Neural progenitor cell (in vitro differentiated cells): Measurements from ENCODE around the gene RNPS1. TPM values are rescaled to one million over a fixed set of nuclear protein-coding genes. Genes with fewer than 3 reads are reported as not detected.

ENCODE experiments used
- DNase-seq: peaks from one replicate; pipeline ENCODE4 v3.0.0-alpha.2; 2016; ENCODE audit warnings: low spot score
- H2AFZ ChIP-seq: fragments of 200-600 bp; sonication (generic); replicated peaks from 2 replicates; pipeline ENCODE4 v1.6.1; 2016; ENCODE audit warnings: antibody characterized with exemption
- H3F3A ChIP-seq: fragments of 200-600 bp; sonication (generic); 2 replicates; pipeline ENCODE4 v1.6.1; 2016; ENCODE audit warnings: antibody characterized with exemption, low read depth
- H3K27ac ChIP-seq: fragments of 200-600 bp; sonication (generic); 2 replicates; pipeline ENCODE4 v1.5.1; 2016; ENCODE audit warnings: mild to moderate bottlenecking
- H3K27me3 ChIP-seq: fragments of 200-600 bp; sonication (generic); 2 replicates; pipeline ENCODE4 v1.6.1; 2016; ENCODE audit warnings: mild to moderate bottlenecking, moderate library complexity
- H3K36me3 ChIP-seq: fragments of 200-600 bp; sonication (generic); 2 replicates; pipeline ENCODE4 v1.5.1; 2016
- H3K4me1 ChIP-seq: fragments of 200-600 bp; sonication (generic); 2 replicates; pipeline ENCODE4 v1.6.1; 2016; ENCODE audit warnings: mixed run types
- H3K4me2 ChIP-seq: fragments of 200-600 bp; sonication (generic); 2 replicates; pipeline ENCODE4 v1.6.1; 2016
- H3K4me3 ChIP-seq: fragments of 200-600 bp; sonication (generic); 2 replicates; pipeline ENCODE4 v1.5.1; 2016
- H3K79me2 ChIP-seq: fragments of 200-600 bp; sonication (generic); 2 replicates; pipeline ENCODE4 v1.6.1; 2016; ENCODE audit warnings: low read depth
- H3K9ac ChIP-seq: fragments of 200-600 bp; sonication (generic); 2 replicates; pipeline ENCODE4 v1.6.1; 2016
- H3K9me3 ChIP-seq: fragments of 200-600 bp; sonication (generic); 2 replicates; pipeline ENCODE4 v1.5.1; 2016; ENCODE audit warnings: low read depth
- H4K20me1 ChIP-seq: fragments of 200-600 bp; sonication (generic); 2 replicates; pipeline ENCODE4 v1.6.1; 2016; ENCODE audit warnings: low read depth
- H3K27ac Mint-ChIP-seq: 3 replicates; pipeline ENCODE4 v1.8.0; 2021; ENCODE audit warnings: mixed read lengths
- H3K27me3 Mint-ChIP-seq: 2 replicates; pipeline ENCODE4 v1.8.0; 2022; ENCODE audit warnings: low read depth, mild to moderate bottlenecking, inconsistent platforms, moderate library complexity, mixed read lengths; ENCODE audit not compliant: insufficient read depth
- H3K36me3 Mint-ChIP-seq: 3 replicates; pipeline ENCODE4 v1.8.0; 2021; ENCODE audit warnings: mixed read lengths
- H3K4me1 Mint-ChIP-seq: 3 replicates; pipeline ENCODE4 v1.8.0; 2021; ENCODE audit warnings: mixed read lengths
- H3K4me3 Mint-ChIP-seq: 3 replicates; pipeline ENCODE4 v1.8.0; 2021; ENCODE audit warnings: mild to moderate bottlenecking, moderate library complexity, mixed read lengths
- H3K9me3 Mint-ChIP-seq: 3 replicates; pipeline ENCODE4 v1.8.0; 2020; ENCODE audit warnings: mixed read lengths
- EZH2 ChIP-seq: fragments of 200-600 bp; sonication (generic); IDR thresholded peaks from 2 replicates; pipeline ENCODE4 v1.6.1; 2017; ENCODE audit warnings: antibody characterized with exemption, mild to moderate bottlenecking, moderate library complexity
- EZH2phosphoT487 ChIP-seq: fragments of 200-600 bp; sonication (generic); IDR thresholded peaks from 2 replicates; pipeline ENCODE4 v1.6.1; 2017; ENCODE audit warnings: antibody characterized with exemption
- total RNA-seq: library from RNA; depleted of rRNA; stranded (reverse); fragments of >200 nt; gene quantifications from 2 replicates; pipeline ENCODE4 v1.2.3, GENCODE V29; 2015; ENCODE audit warnings: low replicate concordance
- TF ChIP-seq, protein P1 (sequence below): fragments of 200-600 bp; sonication (generic); IDR thresholded peaks from 2 replicates; pipeline ENCODE4 v1.5.1; 2017; ENCODE audit warnings: antibody characterized with exemption, mild to moderate bottlenecking

RNPS1 gene
- total RNA-seq, 1 donor from 2014 or later, result 176 TPM

GRCh38 chr16:2209258-2210008, 58.5 kb downstream of the RNPS1 start:
- Histone ChIP-seq H3K27me3 (no peaks in the 10 kb centered on the region), H3K27ac (no peak overlapping the region), H3K79me2 (peaks cover 41% of the 10 kb centered on the region), H3K4me1 (peaks cover 16% of the 10 kb centered on the region), H2AFZ (no peak overlapping the region), H4K20me1 (peaks cover 41% of the 10 kb centered on the region), H3K9ac (no peak overlapping the region), H3K4me2 (no peak overlapping the region), H3F3A (peaks cover 40% of the 10 kb centered on the region), H3K9me3 (no peaks in the 10 kb centered on the region), H3K36me3 (no peaks in the 10 kb centered on the region), H3K4me3 (no peak overlapping the region)
- no peaks in the 10 kb centered on the region for H3K9me3 Mint-ChIP-seq
- no peak overlapping the region for H3K4me3 Mint-ChIP-seq
- H3K27ac Mint-ChIP-seq, result no peak overlapping the region
- peaks cover 15% of the 10 kb centered on the region for H3K27me3 Mint-ChIP-seq
- TF ChIP-seq EZH2, result no peak
- TF ChIP-seq, protein P1, sequence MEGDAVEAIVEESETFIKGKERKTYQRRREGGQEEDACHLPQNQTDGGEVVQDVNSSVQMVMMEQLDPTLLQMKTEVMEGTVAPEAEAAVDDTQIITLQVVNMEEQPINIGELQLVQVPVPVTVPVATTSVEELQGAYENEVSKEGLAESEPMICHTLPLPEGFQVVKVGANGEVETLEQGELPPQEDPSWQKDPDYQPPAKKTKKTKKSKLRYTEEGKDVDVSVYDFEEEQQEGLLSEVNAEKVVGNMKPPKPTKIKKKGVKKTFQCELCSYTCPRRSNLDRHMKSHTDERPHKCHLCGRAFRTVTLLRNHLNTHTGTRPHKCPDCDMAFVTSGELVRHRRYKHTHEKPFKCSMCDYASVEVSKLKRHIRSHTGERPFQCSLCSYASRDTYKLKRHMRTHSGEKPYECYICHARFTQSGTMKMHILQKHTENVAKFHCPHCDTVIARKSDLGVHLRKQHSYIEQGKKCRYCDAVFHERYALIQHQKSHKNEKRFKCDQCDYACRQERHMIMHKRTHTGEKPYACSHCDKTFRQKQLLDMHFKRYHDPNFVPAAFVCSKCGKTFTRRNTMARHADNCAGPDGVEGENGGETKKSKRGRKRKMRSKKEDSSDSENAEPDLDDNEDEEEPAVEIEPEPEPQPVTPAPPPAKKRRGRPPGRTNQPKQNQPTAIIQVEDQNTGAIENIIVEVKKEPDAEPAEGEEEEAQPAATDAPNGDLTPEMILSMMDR, result no peak
- no peak for TF ChIP-seq EZH2phosphoT487
- no peak for DNase-seq
- peaks cover 12% of the 10 kb centered on the region for H3K36me3 Mint-ChIP-seq
- peaks cover 29% of the 10 kb centered on the region for H3K4me1 Mint-ChIP-seq

DNA sequence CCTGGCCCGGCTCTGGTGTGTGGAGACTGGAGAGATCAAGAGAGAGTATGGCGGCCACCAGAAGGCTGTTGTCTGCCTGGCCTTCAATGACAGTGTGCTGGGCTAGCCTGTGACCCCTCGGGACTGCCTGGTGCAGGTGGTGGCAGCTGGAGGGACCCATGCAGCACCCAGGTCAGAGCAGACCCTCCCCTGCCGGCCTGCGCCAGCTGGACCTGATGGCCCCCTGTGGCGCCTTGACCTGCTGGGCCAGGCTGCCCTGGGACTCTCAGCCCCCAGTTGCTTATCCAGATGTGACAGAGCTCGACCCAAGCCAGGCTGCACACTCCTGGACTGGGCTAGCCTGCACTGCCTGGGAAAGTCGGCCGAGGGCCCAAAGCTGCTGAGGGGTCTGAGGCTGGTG, 59.2 kb downstream of the RNPS1 start:
- peaks cover 18% of the 10 kb centered on the region for H3K27me3 Mint-ChIP-seq
- Histone ChIP-seq H3K9me3 (no peaks in the 10 kb centered on the region), H3K79me2 (peaks cover 35% of the 10 kb centered on the region), H3K27me3 (no peaks in the 10 kb centered on the region), H2AFZ (no peak overlapping the region), H3K4me1 (peaks cover 16% of the 10 kb centered on the region), H3K4me3 (no peak overlapping the region), H3K9ac (no peak overlapping the region), H3F3A (peaks cover 40% of the 10 kb centered on the region), H4K20me1 (peaks cover 34% of the 10 kb centered on the region), H3K4me2 (no peak overlapping the region), H3K27ac (no peak overlapping the region), H3K36me3 (no peaks in the 10 kb centered on the region)
- no peaks in the 10 kb centered on the region for H3K9me3 Mint-ChIP-seq
- peaks cover 31% of the 10 kb centered on the region for H3K4me1 Mint-ChIP-seq
- H3K27ac Mint-ChIP-seq, result no peak overlapping the region
- TF ChIP-seq, protein P1, result no peak
- TF ChIP-seq EZH2 (no peak), EZH2phosphoT487 (no peak)
- no peak for DNase-seq
- H3K4me3 Mint-ChIP-seq, result no peak overlapping the region
- peaks cover 12% of the 10 kb centered on the region for H3K36me3 Mint-ChIP-seq

GRCh38 chr16:2208308-2208707, 59.6 kb downstream of the RNPS1 start:
- TF ChIP-seq EZH2phosphoT487, result no peak
- TF ChIP-seq, protein P1, result no peak
- TF ChIP-seq EZH2, result no peak
- Mint-ChIP-seq H3K27me3 (peaks cover 18% of the 10 kb centered on the region), H3K4me1 (peaks cover 27% of the 10 kb centered on the region), H3K4me3 (no peak overlapping the region), H3K36me3 (peaks cover 12% of the 10 kb centered on the region), H3K9me3 (no peaks in the 10 kb centered on the region), H3K27ac (no peak overlapping the region)
- Histone ChIP-seq H3K9me3 (no peaks in the 10 kb centered on the region), H3K79me2 (peaks cover 30% of the 10 kb centered on the region), H3F3A (peaks cover 36% of the 10 kb centered on the region), H3K4me2 (no peak overlapping the region), H3K36me3 (no peaks in the 10 kb centered on the region), H3K9ac (no peak overlapping the region), H3K4me3 (no peak overlapping the region), H3K27ac (no peak overlapping the region), H3K27me3 (no peaks in the 10 kb centered on the region), H4K20me1 (peaks cover 29% of the 10 kb centered on the region), H2AFZ (no peak overlapping the region), H3K4me1 (peaks cover 12% of the 10 kb centered on the region)
- no peak for DNase-seq
